Adipocyte (in vitro differentiated cells): ENCODE measurements around the gene AKAP1.
A peak's percentile ranks its signal among the peaks of the same experiment; 100 is the strongest.

Experiments
- DNase-seq: peaks from one replicate; pipeline ENCODE4 v3.0.0-alpha.2; 2015; ENCODE audit warnings: low read depth
- H3K27me3 ChIP-seq: replicated peaks from 2 replicates; pipeline ENCODE4 v1.7.0; 2013; ENCODE audit warnings: mild to moderate bottlenecking, low read length, moderate library complexity; ENCODE audit not compliant: control insufficient read depth, insufficient read depth
- H3K36me3 ChIP-seq: 2 replicates; pipeline ENCODE4 v1.7.0; 2013; ENCODE audit warnings: low read length, mild to moderate bottlenecking, moderate library complexity; ENCODE audit not compliant: control insufficient read depth, insufficient read depth, severe bottlenecking
- H3K4me1 ChIP-seq: 2 replicates; pipeline ENCODE4 v1.7.0; 2013; ENCODE audit warnings: mild to moderate bottlenecking, low read length, moderate library complexity; ENCODE audit not compliant: control insufficient read depth, insufficient read depth
- H3K4me3 ChIP-seq: 2 replicates; pipeline ENCODE4 v1.7.0; 2013; ENCODE audit warnings: mild to moderate bottlenecking, low read length, moderate library complexity
- H3K9ac ChIP-seq: 2 replicates; pipeline ENCODE4 v1.7.0; 2013; ENCODE audit warnings: mild to moderate bottlenecking, low read length, moderate library complexity
- H3K9me3 ChIP-seq: 2 replicates; pipeline ENCODE4 v1.7.0; 2013; ENCODE audit warnings: mild to moderate bottlenecking, low read length, moderate library complexity; ENCODE audit not compliant: control insufficient read depth

AKAP1 gene

DNA sequence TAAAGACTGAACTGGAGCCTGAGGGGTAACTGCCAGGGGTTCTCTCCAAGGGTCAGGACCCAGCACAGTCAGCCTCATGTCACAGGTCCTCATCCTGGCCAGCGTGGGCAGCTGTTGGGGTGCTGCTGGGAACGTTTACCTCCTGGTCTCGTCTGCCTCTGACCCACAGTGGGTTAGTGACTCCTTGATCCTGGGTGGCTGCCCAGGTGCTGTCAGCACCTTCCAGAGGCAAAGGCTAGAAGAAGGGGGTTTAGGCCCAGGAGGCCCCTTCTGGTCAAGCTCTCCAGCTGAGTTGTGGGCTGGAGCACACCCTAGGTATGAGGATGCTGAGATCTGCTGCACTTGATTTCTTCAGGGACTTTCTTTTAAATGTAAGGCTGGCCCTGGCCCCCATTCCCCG lies 30.3 kb downstream of the AKAP1 start:
- DNase-seq = no peak
- no peaks in the 10 kb centered on the region for H3K9me3 ChIP-seq
- H3K4me3 ChIP-seq = no peak overlapping the region
- peaks cover 15% of the 10 kb centered on the region for H3K4me1 ChIP-seq
- H3K27me3 ChIP-seq = no peaks in the 10 kb centered on the region
- no peak overlapping the region for H3K9ac ChIP-seq
- peaks cover 59% of the 10 kb centered on the region for H3K36me3 ChIP-seq

GRCh38 chr17:57115916-57116315 lies 30.9 kb downstream of the AKAP1 start:
- Histone ChIP-seq H3K27me3 (no peaks in the 10 kb centered on the region), H3K9me3 (no peaks in the 10 kb centered on the region), H3K9ac (no peak overlapping the region), H3K4me1 (peaks cover 13% of the 10 kb centered on the region), H3K4me3 (no peak overlapping the region), H3K36me3 (peaks cover 61% of the 10 kb centered on the region)
- no peak for DNase-seq

GRCh38 chr17:57117798-57118197 lies 32.8 kb downstream of the AKAP1 start:
- no peak overlapping the region for H3K9ac ChIP-seq
- DNase-seq = no peak
- no peaks in the 10 kb centered on the region for H3K9me3 ChIP-seq
- peaks cover 60% of the 10 kb centered on the region for H3K36me3 ChIP-seq
- peaks cover 5% of the 10 kb centered on the region for H3K4me1 ChIP-seq
- no peaks in the 10 kb centered on the region for H3K27me3 ChIP-seq
- H3K4me3 ChIP-seq = no peak overlapping the region

GRCh38 chr17:57120814-57121213 lies 35.8 kb downstream of the AKAP1 start:
- Histone ChIP-seq H3K4me1 (peaks cover 5% of the 10 kb centered on the region), H3K27me3 (no peaks in the 10 kb centered on the region), H3K9me3 (no peaks in the 10 kb centered on the region), H3K36me3 (peaks cover 65% of the 10 kb centered on the region), H3K4me3 (no peak overlapping the region), H3K9ac (no peak overlapping the region)
- DNase-seq = no peak

DNA sequence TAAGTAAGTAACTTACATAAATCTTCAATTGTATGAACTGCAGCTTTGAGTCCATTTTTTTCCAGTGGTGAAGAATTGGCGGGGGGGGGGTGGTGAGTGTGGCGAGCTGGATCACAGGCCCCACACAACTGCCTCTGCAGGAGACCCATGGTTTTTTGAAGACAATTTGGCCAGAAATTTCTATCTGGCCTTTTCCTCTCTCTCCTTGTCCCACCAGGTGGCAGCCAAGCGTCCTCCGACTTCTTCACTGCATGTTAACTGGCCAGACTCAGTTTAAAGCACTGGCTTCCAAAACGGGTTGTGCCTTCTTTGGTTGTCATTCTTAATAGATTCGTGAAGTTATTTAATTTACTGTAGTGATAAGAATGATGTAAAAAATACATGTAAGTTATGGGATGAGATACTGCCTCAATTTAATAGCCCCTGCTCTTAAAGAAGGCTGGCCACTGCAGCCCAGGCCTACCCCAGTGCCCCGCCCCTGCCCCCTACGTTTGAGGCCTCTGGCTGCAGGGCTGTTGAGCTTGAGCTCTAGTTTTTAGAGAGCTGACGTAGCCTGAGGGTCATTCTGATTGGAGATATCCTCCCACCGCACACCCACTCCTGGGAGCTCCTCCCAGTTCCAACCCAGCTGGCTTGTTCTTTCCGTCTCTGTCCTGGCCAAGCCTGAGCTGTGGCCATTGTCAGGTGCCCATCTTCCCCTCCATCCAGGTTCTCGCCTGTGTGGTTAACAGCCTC lies 36.4 kb downstream of the AKAP1 start:
- H3K27me3 ChIP-seq = no peaks in the 10 kb centered on the region
- no peaks in the 10 kb centered on the region for H3K9me3 ChIP-seq
- H3K4me3 ChIP-seq = no peak overlapping the region
- peaks cover 61% of the 10 kb centered on the region for H3K36me3 ChIP-seq
- peak; percentile 69 for DNase-seq
- H3K4me1 ChIP-seq = peaks cover 5% of the 10 kb centered on the region
- H3K9ac ChIP-seq = no peak overlapping the region

DNA sequence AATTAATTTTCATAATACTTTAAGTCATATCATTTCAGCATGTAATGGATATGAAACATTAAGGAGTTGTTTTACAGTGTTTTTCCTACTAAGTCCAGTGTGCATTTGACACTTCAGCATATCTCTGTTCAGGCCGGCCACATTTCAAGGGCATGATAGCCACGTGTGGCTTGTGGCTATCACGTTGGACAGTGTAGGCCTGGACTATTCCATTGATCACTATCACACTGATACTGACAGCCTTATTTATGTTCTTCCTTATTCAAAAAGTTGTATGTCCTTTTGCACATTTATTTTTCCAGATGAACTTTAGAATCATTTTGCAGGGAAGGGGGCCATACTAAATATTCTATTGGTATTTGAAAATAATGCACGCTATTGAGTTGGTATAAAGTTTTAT lies 39.0 kb downstream of the AKAP1 start:
- Histone ChIP-seq H3K9ac (no peak overlapping the region), H3K9me3 (no peaks in the 10 kb centered on the region), H3K36me3 (peaks cover 36% of the 10 kb centered on the region), H3K27me3 (no peaks in the 10 kb centered on the region), H3K4me1 (peaks cover 5% of the 10 kb centered on the region), H3K4me3 (no peak overlapping the region)
- DNase-seq = no peak

- Histone ChIP-seq H3K36me3 (peaks cover 28% of the 10 kb centered on the region), H3K9ac (no peak overlapping the region), H3K27me3 (no peaks in the 10 kb centered on the region), H3K4me3 (no peak overlapping the region), H3K9me3 (no peaks in the 10 kb centered on the region), H3K4me1 (peaks cover 5% of the 10 kb centered on the region)
- DNase-seq = no peak
Measured at GRCh38 chr17:57125406-57125805, 40.4 kb downstream of the AKAP1 start.

DNA sequence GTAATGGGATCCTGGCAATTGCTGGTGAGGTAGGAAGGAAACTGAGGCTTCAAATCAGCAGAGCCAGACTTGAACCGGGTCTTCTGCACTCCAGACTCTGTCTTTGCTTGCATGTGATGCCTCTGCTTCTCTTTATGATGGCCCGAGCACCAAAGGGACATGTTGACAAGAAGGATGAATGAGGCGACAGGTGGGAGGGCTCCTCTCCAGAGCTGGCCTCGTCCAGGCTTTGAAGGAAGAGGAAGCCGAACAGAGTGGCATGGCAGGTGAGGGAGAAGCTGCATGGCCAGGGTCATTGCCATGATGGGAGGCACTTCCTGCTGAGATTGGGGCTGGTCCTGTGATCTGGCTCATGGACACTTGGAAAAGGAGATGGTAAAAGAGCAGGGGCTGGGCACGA lies 40.8 kb downstream of the AKAP1 start:
- H3K9ac ChIP-seq = no peak overlapping the region
- DNase-seq = no peak
- H3K4me3 ChIP-seq = no peak overlapping the region
- H3K27me3 ChIP-seq = no peaks in the 10 kb centered on the region
- H3K9me3 ChIP-seq = no peaks in the 10 kb centered on the region
- peaks cover 27% of the 10 kb centered on the region for H3K36me3 ChIP-seq
- H3K4me1 ChIP-seq = peaks cover 2% of the 10 kb centered on the region

DNA sequence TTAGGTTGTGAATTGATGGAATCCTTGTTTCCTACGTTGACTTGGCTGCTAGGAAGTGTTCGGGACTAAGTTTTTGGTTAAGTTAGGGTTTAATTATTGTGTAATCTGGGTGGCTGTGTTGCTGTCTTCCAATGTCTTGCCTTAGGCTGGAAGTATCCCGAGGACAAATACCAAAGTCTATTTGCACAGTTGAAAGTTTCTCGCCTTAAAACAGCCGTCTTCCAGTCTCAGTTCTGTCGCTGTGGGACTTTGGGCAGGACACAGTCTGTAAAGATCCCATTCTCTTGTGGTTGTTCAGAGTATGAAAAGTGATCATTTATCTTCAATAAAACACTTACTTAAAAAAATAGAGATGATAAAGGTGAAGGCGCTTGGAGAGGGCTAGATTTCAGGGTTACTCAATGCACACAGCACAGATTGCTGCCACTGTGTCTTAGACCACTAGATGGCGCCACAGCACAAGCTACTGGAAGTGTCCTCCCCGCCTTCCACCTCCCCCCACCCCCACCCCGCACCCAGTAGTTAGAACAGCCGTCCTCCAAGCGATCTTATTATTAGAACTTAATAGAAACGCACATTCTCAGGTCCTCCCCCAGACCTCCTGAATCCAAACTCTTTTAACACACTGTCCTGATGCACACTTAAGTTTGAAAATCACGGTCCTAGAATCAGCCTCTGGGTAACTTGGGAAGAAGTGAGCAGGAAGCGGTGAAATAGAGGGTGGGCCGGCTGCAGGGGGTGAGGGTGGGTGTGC lies 45.8 kb downstream of the AKAP1 start:
- Histone ChIP-seq H3K9me3 (no peaks in the 10 kb centered on the region), H3K4me3 (no peak overlapping the region), H3K9ac (no peak overlapping the region), H3K36me3 (peaks cover 1% of the 10 kb centered on the region), H3K27me3 (peaks cover 7% of the 10 kb centered on the region), H3K4me1 (no peaks in the 10 kb centered on the region)
- DNase-seq = peak; percentile 92

DNA sequence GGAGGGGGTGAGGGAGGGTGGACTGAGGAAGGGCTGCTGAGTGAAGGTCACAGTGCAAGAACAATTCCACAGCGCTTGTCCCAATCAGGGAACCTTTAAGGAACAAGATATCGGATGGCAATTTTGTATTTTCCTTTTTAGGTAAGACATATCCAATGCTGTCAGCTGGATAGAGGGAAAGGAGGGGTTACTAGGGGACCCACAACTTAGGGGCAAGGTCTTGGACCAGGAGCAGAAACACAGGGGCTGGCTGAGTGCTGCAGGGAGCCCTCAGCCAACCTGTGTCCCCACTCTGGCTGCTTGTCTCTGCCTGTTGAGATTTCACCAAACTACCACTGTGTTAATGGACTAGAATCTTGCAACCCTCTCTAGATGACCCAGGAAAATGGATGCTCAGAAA lies 47.6 kb downstream of the AKAP1 start:
- Histone ChIP-seq H3K4me3 (no peak overlapping the region), H3K4me1 (no peaks in the 10 kb centered on the region), H3K9me3 (no peaks in the 10 kb centered on the region), H3K27me3 (peaks cover 15% of the 10 kb centered on the region), H3K9ac (no peak overlapping the region), H3K36me3 (no peaks in the 10 kb centered on the region)
- no peak for DNase-seq

DNA sequence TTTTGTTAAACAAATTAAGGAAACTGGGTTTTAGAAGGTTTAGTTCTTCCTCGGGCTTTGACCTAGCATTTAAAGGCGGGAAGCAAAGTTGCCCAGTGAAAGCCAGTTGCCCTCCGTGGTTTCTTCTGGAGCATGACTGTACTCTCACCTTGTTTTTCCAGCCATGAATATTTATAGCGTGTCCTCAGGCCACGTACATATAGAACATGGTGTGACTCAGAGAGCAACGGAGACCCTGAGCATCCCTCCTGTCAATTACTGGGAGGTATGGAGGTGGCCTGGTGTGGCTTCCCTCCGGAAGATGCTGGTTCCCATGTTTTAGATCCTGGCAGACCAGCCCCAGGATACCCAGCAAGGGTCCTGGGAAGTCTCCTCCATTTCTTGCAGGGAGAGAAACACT lies 48.4 kb downstream of the AKAP1 start:
- H3K4me3 ChIP-seq = no peak overlapping the region
- no peak for DNase-seq
- no peak overlapping the region for H3K9ac ChIP-seq
- no peaks in the 10 kb centered on the region for H3K36me3 ChIP-seq
- H3K9me3 ChIP-seq = no peaks in the 10 kb centered on the region
- H3K4me1 ChIP-seq = no peaks in the 10 kb centered on the region
- peaks cover 21% of the 10 kb centered on the region for H3K27me3 ChIP-seq
